HG03565 (cell line): Measurements from ENCODE around the gene ATP6V0D1.

Experiments used
- ATAC-seq: cut with Tn5 transposase; IDR thresholded peaks from one replicate; pipeline ENCODE4 v1.9.1; 2021; ENCODE audit warnings: mild to moderate bottlenecking, moderate library complexity; ENCODE audit not compliant: unreplicated experiment

The ATP6V0D1 gene

DNA sequence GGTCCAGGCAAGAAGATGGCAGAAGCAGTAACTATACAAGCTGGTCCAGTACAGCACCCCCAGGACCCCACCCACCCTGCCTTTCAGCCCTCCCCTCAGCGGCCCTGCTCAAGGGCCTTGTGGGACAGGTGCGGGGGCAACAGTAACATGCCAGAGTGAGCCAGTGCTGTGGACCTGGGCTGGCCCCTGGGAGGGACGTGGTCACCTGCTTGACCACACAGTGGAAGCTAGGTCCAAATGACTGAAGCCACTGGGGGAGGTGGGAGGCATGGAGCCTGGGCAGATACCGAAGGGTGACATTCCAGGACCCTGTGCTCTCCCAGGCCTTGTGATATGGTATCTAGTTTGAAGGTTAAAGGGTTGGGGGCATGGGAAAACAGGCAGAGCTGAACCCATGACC, 17.3 kb downstream of the ATP6V0D1 start:
- no peak for ATAC-seq

DNA sequence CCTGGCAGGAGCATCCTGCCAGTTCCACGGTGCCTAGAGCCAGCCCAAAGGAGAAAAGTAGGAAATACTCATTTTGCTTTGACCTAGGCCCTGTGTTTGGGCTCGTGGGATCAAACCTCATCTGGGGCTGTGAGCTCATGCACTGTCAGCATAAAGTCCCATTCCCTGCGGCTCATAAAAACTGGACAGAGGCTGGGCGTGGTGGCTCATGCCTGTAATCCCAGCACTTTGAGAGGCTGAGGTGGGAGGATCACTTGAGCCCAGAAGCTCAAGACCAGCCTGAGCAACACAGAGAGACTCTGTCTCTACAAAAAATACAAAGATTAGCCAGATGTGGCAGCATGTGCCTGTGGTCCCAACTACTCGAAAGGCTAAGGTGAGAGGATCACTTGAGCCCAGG, 17.9 kb downstream of the ATP6V0D1 start:
- ATAC-seq, result no peak

DNA sequence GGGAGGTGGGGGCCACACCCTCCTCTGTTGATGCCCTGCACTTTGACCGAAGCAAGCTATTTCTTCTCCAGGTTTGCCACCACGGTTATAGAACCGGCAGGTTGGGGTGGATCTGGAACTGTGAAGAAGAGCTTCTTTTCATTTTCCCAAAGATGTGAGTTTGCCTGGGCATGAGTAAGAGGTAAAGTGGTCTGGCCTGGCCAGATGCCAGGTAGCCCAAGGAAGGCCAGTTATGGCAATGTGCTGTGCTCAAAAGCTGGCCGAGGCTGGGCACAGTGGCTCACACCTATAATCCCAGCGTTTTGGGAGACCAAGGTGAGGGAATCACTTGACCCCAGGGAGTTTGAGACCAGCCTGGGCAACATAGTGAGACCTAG, 18.7 kb downstream of the ATP6V0D1 start:
- ATAC-seq, result no peak

DNA sequence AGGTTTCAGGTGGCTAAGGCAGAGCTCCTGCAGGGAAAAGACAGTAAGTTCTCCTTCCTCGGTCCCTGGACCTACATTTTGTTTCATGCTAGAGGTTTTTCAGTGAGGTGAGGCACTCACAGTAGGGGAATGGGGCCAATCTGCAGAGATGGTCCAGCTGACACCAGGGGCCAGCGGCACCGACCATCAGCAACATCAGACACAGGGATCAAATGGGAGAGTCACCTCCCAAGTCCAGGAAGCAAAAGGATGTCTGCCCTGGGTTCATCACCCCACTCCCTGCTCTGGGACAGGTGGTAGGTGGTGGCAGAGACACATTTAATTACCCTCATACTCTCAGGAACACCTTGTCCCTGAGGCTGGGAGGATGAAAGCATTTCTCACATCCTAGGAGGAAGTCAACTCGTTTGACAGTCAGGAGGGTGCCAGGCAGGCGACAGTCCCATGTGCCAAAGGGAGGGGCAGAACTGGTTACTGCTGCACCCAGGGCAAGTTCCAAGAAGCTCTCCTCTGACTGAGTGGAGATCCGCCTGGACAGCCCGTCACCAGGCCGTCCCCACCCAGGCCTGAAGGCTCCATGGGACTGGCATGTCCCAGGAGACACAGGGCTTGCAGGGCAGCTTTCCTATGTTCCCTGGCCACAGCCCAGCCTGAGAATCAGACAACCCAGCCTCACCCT, 19.2 kb downstream of the ATP6V0D1 start:
- ATAC-seq, result no peak

DNA sequence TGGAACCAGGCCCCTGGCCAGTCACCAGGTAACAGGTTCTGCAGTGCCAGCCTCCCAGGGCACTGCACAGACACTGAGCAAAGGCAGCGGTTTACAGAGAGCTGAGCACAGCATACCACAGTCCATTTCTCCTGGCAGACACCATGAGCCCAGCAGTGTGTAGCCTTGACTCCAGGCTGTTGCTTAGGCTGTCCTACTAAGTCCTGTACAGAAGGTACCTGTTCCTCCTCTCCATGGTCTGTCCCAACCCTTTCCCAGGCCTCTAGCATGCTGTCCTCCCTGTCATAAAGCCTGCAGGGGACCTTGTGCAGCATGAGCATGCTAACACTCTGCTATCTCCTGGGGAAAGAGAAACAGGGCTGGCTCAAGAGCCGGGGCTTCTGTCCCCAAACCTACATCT, 20.0 kb downstream of the ATP6V0D1 start:
- ATAC-seq, result no peak

DNA sequence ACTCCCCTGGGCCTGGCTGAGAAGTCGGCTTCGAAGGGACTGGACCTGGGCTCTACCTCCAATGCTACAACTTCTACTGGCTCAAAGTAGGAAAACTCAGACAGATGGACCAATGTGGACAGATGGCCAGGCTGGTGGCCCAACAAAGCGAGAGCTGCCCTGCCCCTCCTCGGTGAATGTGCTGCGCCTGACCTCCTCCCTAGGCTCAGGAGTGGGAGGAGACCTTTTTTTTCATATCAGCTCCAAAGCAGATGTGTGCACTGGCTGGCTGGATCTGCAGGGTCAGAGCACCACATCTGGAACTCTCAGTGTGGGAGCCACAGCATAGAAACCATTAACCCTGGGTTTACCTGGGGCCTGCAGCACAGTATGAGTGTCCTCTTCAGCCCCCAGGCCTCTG, 20.8 kb downstream of the ATP6V0D1 start:
- no peak for ATAC-seq

DNA sequence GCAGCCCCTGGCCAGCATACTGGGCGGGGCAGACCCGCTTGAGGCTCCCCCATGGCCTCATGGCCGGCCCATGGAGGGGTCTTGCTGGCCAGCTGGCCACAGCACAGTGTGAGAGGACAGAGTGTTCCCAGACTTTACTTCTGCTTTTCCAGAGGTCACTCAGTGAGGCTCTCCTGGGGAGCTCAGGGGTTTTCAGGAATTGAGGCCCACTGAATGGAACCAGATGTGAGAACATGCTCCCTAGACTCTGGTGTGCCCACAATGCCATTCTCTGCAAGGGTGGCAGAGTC, 21.2 kb downstream of the ATP6V0D1 start:
- ATAC-seq, result no peak

DNA sequence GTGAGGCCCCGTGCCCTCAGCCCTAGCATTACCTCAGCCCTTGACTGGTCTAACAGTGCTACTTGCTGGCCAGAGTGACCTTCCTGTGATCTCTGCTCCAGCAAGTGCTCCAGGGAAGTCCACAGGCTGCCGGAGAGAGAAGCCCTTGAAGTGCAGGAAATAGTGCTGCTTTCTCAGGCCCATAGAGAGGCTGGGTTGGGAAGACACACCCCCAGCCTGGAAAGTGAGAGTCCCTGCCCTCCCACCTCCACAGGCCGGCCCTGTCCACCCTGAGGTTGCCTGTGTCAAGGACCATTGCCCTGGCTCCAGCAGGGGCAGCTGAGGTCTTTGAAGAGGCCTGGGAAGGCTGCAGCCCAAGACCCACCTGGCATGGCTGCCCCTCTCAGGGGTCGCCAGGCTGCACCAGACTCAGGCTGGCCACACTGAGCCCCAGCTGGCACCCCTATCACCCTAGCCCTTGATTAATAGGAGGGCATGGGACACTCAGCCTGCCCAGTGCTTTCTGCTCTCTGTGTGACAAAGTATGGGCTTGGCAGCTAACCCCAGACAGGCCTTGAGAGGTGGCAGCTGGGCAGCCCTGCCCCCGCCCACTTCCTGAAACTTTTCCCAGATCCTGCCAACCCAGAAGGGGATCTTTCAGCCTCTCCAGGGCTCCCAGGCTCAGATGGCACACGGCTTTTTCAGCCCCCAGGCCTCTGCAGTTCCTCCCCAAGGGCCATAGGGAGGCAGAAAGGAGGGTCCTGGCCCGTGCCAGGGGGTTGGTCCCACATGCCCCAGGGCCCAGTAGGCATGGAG, 21.7 kb downstream of the ATP6V0D1 start:
- no peak for ATAC-seq

DNA sequence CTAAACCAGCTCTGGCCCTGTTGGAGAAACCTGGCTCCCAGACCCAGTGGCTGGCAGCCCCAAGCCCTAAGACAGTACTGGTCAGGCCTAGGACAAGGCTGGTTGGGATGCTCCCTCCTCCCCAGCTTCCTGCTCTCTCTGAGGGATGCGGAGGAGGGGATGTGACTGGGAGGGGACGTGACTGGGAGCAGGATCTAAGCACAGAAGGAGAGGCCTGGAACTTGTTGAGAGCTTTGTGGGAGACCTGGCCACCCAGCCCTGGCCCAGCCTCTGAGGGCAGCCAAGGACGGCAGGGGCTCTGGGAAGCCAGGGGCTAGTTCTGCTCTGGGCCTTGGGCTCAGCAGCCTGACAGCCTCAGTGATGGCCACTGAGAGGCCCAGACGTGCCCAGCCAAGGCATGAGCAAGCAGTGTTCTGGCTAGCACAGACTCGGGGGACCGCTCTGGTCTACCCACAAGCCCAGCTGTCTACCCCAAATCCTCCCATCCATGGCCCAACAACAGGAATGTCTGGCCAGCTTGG, 22.8 kb downstream of the ATP6V0D1 start:
- ATAC-seq, result no peak

DNA sequence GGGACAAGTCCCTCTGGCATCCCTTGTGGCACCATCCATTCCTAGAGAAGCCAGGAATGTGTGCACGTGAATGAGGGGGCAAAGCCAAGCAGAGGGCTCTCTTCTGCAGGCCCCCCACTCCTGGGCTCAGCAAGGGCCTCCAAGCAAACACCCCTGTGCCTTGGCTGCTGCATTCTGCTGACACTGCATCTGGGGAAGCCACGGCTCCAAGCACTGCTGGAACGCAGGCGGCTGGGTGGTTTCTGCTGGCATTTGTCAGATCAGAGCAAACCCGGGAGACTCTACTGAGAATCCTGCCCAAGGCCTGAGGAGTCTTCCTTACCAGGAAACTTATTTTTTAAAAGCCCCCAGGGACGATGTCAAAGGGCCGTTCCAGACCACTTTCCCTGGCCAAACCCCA, 23.3 kb downstream of the ATP6V0D1 start:
- ATAC-seq, result no peak

DNA sequence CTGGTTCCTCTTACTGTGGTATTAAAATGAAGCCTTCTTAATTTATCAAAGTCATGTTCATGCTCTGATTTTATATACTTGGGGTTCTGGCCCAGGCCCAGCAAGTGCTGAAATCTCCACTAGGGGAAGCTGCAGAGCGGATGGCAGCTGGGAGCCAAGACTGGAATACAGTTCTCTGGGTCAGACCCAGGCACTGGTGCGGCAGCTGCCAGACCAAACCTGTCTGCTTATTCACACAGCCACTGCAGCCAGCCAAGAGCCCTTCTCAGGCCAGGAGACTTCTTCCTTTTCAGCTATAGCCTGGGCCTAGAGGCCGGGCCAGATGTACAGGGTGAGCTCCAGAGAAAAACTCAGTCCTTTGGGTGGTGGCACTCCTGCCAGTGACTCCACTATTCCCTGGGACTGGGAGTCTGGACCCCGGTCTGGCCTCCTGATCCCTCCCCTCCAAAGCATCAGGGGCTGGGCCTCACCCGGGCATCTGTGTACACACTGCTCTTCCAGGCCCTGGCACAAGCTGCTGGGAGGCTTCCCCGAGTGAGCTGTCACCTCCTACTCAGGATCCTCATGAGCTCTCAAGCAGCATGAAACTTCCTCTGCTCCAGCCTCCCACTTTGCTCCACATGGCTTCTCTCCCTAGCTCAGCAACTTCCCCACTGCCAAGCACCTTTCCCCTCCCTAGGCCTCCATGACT, 24.4 kb downstream of the ATP6V0D1 start:
- ATAC-seq, result no peak

DNA sequence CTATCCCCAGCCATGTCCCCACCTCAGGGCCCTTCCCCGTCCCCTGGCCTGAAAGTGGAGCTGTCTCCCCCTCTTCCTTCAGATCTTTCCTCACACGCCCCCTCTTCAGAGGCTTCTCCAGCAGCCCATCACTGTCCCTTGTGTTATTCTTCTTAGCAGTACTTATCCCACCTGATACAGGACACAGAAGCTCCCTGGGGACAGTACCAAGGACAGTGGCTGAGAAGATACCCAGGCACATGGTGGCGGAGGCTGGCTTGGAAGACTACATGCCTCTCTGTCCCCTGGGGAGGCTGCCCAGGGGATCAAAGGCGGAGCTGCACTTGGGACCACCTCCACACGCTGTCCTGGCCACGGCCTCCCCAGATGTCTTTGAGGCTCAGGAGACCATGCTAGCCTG, 26.1 kb downstream of the ATP6V0D1 start:
- no peak for ATAC-seq

DNA sequence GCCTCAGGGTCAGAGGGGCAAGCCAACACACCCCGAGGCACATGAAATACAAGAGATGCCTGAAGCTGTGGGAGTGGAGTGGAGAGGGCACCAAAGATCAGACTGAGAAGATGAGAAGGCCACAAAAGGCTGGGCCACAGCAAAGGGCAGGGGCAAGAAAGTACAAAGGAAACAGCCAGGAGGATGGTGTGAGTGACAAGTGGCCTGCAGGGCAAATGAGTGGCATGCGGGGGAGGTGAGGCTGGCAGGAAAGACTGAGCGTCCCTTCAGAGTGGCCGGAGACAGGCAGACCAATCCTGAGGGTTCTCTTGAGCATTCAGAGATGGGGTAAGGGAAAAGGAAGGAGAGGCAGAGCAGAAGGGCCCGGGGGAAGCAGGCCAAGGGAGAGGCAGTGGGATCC, 26.9 kb downstream of the ATP6V0D1 start:
- no peak for ATAC-seq

DNA sequence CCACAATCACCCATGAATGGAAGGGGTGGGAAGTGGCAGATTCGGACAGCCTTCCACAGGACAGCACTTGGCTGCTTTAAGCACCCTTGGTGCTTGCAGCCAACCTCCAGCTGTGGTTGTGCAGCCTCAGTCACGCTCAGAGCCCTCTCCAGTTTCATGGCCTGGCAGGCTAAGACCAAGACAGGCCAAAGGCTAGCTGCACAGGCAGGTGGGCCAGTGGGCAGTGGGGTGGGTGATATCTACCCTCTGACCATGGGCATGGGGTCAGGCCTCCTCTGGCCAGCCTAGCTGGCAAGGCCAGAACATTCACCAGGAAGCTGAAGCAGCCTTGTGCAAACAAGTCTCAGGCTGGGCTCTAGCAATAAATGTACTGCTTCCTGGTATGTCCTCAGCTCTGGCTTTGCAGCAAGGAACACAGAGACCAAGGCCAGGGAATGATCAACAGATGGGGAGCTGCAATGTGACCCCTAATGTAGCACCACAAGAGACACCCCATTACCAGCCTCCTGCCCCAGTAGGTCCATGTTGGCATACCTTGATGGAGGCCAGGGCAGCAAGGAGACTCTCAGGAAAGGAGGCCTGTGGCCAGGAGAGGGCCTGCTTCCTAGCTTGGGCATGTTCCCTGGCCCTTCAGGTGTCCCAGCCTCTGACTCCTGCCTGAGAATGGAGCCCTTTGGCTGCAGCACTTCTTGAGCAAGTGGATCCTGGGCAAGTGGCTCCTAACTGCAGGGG, 29.1 kb downstream of the ATP6V0D1 start:
- no peak for ATAC-seq

DNA sequence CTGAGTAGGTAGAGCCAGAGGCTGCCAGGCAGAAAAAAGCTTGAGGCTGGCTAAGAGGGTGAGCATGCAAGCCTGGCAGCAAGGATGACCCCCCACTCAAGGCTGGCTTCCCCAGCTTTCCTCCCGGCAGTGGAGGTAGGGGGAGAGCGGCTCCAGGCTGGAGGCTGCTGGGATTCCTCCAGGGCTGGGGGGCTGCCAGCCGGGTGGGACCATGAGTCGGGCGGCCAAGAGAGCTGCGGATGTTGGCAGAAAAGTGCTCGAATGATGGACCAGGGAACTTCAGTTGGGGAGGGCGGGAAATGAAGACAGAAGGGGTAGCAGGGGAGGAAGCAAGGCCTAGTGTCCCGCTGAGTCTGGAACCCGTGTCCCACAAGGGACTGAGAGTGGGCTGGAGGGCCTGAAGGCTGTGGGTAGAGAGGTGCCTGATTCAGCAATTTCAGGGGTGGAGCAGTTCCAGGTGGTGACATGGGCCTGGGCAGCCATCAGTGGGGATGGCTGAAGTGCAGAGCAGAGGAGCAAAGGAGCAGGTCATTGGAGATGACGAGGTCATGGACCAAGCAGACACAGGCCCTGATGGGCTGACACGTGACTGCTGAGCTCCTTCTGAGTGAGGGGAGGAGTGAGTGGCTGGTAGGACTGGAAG, 29.8 kb downstream of the ATP6V0D1 start:
- no peak for ATAC-seq

DNA sequence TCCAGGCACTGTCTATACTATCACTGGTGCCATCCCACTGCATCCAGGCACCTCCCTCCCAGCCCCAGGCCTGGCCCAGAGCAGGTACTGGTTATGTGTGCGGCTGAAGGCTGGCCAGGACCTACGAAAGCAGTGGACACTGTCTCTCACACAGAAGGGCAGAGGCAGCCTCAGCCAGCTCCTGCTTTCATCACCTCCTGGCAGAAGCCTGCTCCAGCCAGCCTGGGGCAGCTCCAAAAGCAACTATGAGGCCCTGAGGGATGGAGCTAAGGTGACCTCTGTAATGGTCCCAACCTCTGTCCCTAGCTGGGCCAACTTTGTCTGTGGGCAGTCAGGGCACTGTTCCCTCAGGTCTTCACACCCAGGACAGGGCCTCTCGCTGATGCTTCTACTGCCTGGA, 31.2 kb downstream of the ATP6V0D1 start:
- no peak for ATAC-seq

DNA sequence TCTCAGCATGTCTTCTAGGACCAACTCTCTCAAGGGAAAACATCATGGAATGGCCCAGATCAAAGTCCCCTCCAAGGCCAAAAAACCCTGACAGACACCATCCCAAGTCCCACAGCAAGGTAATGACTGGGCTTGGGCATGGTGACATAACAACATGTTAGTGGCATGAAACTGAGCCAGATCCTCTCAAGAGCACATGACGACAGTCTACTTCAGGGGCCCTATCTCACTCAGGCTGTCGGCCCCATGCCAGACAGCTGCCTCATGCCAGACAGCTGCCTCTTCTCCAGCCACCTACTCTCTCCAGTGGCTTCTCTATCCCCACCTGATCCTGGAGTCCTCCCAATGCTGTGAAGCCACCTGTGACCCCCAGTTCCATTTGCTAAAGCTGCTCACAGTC, 31.6 kb downstream of the ATP6V0D1 start:
- no peak for ATAC-seq

DNA sequence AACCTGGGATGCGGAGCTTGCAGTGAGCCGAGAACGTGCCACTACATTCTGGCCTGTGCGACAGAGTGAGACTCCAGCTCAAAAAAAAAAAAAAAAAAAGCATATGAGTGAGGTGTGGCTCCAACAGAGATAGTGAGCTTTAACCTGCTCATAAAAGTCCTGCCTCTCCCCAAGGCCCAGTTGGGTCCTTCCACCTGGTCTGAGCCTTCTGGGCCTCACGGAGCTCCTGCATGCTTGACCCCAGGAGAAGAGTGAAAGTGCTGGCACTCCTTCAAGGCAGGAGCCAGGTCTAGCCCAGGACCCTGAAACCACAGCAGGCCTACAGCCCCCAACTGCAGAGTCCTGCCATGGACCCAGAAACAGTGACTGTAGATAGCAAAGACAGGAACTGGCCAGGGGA, 32.4 kb downstream of the ATP6V0D1 start:
- no peak for ATAC-seq

DNA sequence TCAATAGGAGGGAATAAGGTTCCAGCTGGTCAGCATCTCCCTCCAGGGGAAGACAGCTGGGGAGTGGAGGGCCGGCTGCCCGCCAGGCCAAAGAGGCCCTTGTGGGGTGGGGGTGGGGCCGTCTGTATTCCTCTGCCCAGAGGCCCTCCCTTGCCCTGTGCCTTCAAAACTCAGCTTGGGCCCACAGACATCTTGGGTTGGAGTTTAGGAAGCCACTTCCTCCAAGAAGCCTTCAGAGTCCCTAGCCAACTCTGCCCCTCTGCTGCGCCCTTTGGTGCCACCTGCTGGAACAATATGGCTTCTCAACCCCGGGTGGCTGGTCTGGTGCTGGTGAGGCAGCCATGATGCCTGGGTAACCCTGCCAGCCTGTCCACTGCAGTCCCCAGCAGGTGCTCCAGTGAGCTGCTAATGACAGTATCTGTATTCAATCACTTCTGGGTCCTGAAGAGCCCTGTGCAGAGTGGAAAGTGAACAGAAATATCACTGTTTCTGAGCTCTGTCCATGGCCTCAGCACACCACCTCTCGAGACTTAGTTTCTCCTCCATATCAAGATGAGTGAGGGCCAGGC, 33.4 kb downstream of the ATP6V0D1 start:
- ATAC-seq, result no peak

DNA sequence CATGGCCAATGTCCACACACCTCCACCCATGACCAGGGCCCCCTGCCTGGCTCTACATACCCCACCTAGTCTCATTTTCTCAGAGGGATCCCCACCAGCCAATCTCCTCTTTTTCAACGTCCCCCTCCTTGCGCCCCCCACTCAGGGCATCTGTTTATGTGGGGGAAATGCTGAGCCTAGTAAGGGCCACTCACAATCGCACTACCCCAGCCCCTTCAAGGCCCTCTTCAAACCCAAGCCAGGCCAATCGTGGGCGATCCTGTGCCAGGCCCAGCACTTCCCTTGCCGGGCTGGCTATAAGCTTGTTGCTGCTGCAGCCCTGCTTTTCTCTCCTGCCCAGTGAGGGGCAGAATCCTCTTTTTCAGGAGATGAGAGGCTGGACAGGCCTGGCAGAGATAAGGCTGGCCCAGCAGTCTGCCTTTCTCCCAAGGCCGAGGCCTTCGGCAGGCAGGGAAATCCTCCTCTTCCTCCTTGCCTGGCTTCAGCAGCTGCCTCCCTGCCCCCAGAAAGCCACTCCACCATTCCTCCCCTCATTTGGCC, 33.9 kb downstream of the ATP6V0D1 start:
- no peak for ATAC-seq
